GM23338 (cell line): ENCODE data around the gene TSR3. TPM values are rescaled to one million over a fixed set of nuclear protein-coding genes. Genes with fewer than 3 reads are reported as not detected.

Experiments used
- ATAC-seq: fragments of 200-7000 bp; cut with Tn5 transposase; 3 replicates; pipeline ENCODE4 v1.9.1; 2020
- DNase-seq: peaks from one replicate; pipeline ENCODE4 v3.0.0-alpha.2; 2015; ENCODE audit warnings: low spot score
- H2AFZ ChIP-seq: fragments of 200-600 bp; sonication (generic); 2 replicates; pipeline ENCODE4 v1.8.0; 2016; ENCODE audit warnings: antibody characterized with exemption, mild to moderate bottlenecking, moderate library complexity
- H3F3A ChIP-seq: fragments of 200-600 bp; sonication (generic); replicated peaks from 2 replicates; pipeline ENCODE4 v1.8.0; 2017; ENCODE audit warnings: antibody characterized with exemption, mixed run types, low read depth
- H3K27ac ChIP-seq: fragments of 200-600 bp; sonication (generic); 2 replicates; pipeline ENCODE4 v1.6.1; 2016; ENCODE audit warnings: low read depth
- H3K27me3 ChIP-seq: fragments of 200-600 bp; sonication (generic); 2 replicates; pipeline ENCODE4 v1.8.0; 2016; ENCODE audit warnings: mild to moderate bottlenecking, mixed run types, moderate library complexity; ENCODE audit not compliant: insufficient read depth
- H3K36me3 ChIP-seq: fragments of 200-600 bp; sonication (generic); 2 replicates; pipeline ENCODE4 v1.8.0; 2016; ENCODE audit warnings: mild to moderate bottlenecking; ENCODE audit not compliant: insufficient read depth
- H3K4me1 ChIP-seq: fragments of 200-600 bp; sonication (generic); 2 replicates; pipeline ENCODE4 v1.8.0; 2016; ENCODE audit warnings: mild to moderate bottlenecking, moderate library complexity; ENCODE audit not compliant: insufficient read depth
- H3K4me2 ChIP-seq: fragments of 200-600 bp; sonication (generic); 2 replicates; pipeline ENCODE4 v1.7.1; 2017; ENCODE audit warnings: mixed run types
- H3K4me3 ChIP-seq: fragments of 200-600 bp; sonication (generic); 2 replicates; pipeline ENCODE4 v1.6.1; 2016; ENCODE audit warnings: mixed run types
- H3K79me2 ChIP-seq: fragments of 200-600 bp; sonication (generic); replicated peaks from 2 replicates; pipeline ENCODE4 v1.8.0; 2017; ENCODE audit warnings: mild to moderate bottlenecking; ENCODE audit not compliant: insufficient read depth
- H3K9me2 ChIP-seq: fragments of 200-600 bp; sonication (generic); 2 replicates; pipeline ENCODE4 v1.8.0; 2017; ENCODE audit not compliant: insufficient read depth
- H4K20me1 ChIP-seq: fragments of 200-600 bp; sonication (generic); replicated peaks from 2 replicates; pipeline ENCODE4 v1.8.0; 2017; ENCODE audit warnings: mild to moderate bottlenecking; ENCODE audit not compliant: insufficient read depth
- H3K27ac Mint-ChIP-seq: 2 replicates; pipeline ENCODE4 v1.8.0; 2020; ENCODE audit warnings: inconsistent platforms, mild to moderate bottlenecking, moderate library complexity, mixed read lengths
- H3K27me3 Mint-ChIP-seq: 3 replicates; pipeline ENCODE4 v1.8.0; 2022; ENCODE audit warnings: low read depth, mild to moderate bottlenecking, moderate library complexity, mixed read lengths, inconsistent platforms; ENCODE audit not compliant: insufficient read depth, poor library complexity
- H3K36me3 Mint-ChIP-seq: 3 replicates; pipeline ENCODE4 v1.8.0; 2021; ENCODE audit warnings: low read depth, mild to moderate bottlenecking, inconsistent platforms, moderate library complexity, mixed read lengths
- H3K4me1 Mint-ChIP-seq: 3 replicates; pipeline ENCODE4 v1.8.0; 2020; ENCODE audit warnings: mild to moderate bottlenecking, inconsistent platforms, mixed read lengths
- H3K4me3 Mint-ChIP-seq: 3 replicates; pipeline ENCODE4 v1.8.0; 2021; ENCODE audit warnings: moderate library complexity, mild to moderate bottlenecking, inconsistent platforms, mixed read lengths
- H3K9me3 Mint-ChIP-seq: 3 replicates; pipeline ENCODE4 v1.8.0; 2020; ENCODE audit warnings: moderate library complexity, mild to moderate bottlenecking, inconsistent platforms, mixed read lengths
- CREB1 ChIP-seq: fragments of 250-450 bp; sonication (Bioruptor Pico); IDR thresholded peaks from 2 replicates; pipeline ENCODE4 v1.5.0; 2020; ENCODE audit warnings: low read depth, mild to moderate bottlenecking, moderate library complexity
- ETS1 ChIP-seq: IDR thresholded peaks from 2 replicates; pipeline ENCODE4 v1.6.1; 2016; ENCODE audit warnings: antibody characterized with exemption
- EZH2 ChIP-seq: fragments of 200-600 bp; sonication (generic); IDR thresholded peaks from one replicate; pipeline ENCODE4 v1.8.0; 2017; ENCODE audit warnings: antibody characterized with exemption, mild to moderate bottlenecking, low read depth; ENCODE audit not compliant: unreplicated experiment
- EZH2phosphoT487 ChIP-seq: fragments of 200-600 bp; sonication (generic); IDR thresholded peaks from one replicate; pipeline ENCODE4 v1.8.1; 2018; ENCODE audit warnings: antibody characterized with exemption; ENCODE audit not compliant: unreplicated experiment
- JUNB ChIP-seq: IDR thresholded peaks from one replicate; pipeline ENCODE4 v1.6.1; 2016; ENCODE audit warnings: antibody characterized with exemption; ENCODE audit not compliant: unreplicated experiment
- POLR2AphosphoS5 ChIP-seq: IDR thresholded peaks from 2 replicates; pipeline ENCODE4 v1.6.1; 2016; ENCODE audit warnings: antibody characterized with exemption, low read depth
- REST ChIP-seq: IDR thresholded peaks from one replicate; pipeline ENCODE4 v1.6.1; 2018; ENCODE audit warnings: antibody characterized with exemption; ENCODE audit not compliant: unreplicated experiment
- STAT1 ChIP-seq: IDR thresholded peaks from one replicate; pipeline ENCODE4 v1.6.1; 2016; ENCODE audit warnings: antibody characterized with exemption; ENCODE audit not compliant: unreplicated experiment
- ZNF114 ChIP-seq: fragments of 250-450 bp; sonication (Bioruptor Pico); IDR thresholded peaks from 2 replicates; pipeline ENCODE4 v1.5.0; 2020; ENCODE audit warnings: mild to moderate bottlenecking, moderate library complexity
- ZNF331 ChIP-seq: fragments of 250-450 bp; sonication (Bioruptor Pico); IDR thresholded peaks from 2 replicates; pipeline ENCODE4 v1.5.0; 2020; ENCODE audit warnings: low read depth, mild to moderate bottlenecking, moderate library complexity
- ZNF462 ChIP-seq: fragments of 250-450 bp; sonication (Bioruptor Pico); IDR thresholded peaks from 2 replicates; pipeline ENCODE4 v1.5.0; 2020; ENCODE audit warnings: mild to moderate bottlenecking, moderate library complexity
- polyA plus RNA-seq: library from polyadenylated mRNA; unstranded; fragments of >200 nt; fragmentation: Nextera tagmentation; extraction: Ambion mirVana; gene quantifications from 2 replicates; pipeline ENCODE4 v1.2.1, GENCODE V29; 2016
- total RNA-seq: library from RNA; depleted of rRNA; stranded (reverse); fragments of >200 nt; shearing (Covaris generic); gene quantifications from 2 replicates; pipeline ENCODE4 v1.2.3, GENCODE V29; 2014

TSR3 gene
- total and polyA plus RNA-seq, 2 experiments from 2014 or later, result 58.5 to 97.3 TPM

- peaks cover 24% of the 10 kb centered on the region for H3K27me3 Mint-ChIP-seq
- no peak for TF ChIP-seq POLR2AphosphoS5
- TF ChIP-seq JUNB, result no peak
- no peak for TF ChIP-seq ZNF114
- no peak for TF ChIP-seq EZH2phosphoT487
- no peak for TF ChIP-seq ZNF331
- no peak for TF ChIP-seq STAT1
- TF ChIP-seq ZNF462, result no peak
- TF ChIP-seq EZH2, result no peak
- no peak for TF ChIP-seq REST
- no peak for TF ChIP-seq ETS1
- TF ChIP-seq CREB1 (CRISPR knock-in tag), result no peak
- no peak overlapping the region for H3K27ac Mint-ChIP-seq
- DNase-seq (no peak), ATAC-seq (no peak)
- H3K4me1 ChIP-seq, result peaks cover 7% of the 10 kb centered on the region; the same call in 1 of the 2 replicates
- H3K27ac ChIP-seq, result no peak overlapping the region
- no peaks in the 10 kb centered on the region; the same call in 2 of the 3 replicates for H3K9me3 Mint-ChIP-seq
- H4K20me1 ChIP-seq, result peaks cover 49% of the 10 kb centered on the region
- peaks cover 49% of the 10 kb centered on the region for H3K36me3 Mint-ChIP-seq
- H3K9me2 ChIP-seq, result no peaks in the 10 kb centered on the region
- H3K4me1 Mint-ChIP-seq, result peaks cover 4% of the 10 kb centered on the region; the same call in 2 of the 3 replicates
- H3K36me3 ChIP-seq, result peaks cover 25% of the 10 kb centered on the region
- H3F3A ChIP-seq, result no peaks in the 10 kb centered on the region
- H3K4me2 ChIP-seq, result peak overlapping the region; percentile 99; the same call in 1 of the 2 replicates
- H3K4me3 Mint-ChIP-seq, result peak overlapping the region; percentile 14; the same call in 2 of the 3 replicates
- H3K4me3 ChIP-seq, result no peak overlapping the region
- H3K27me3 ChIP-seq, result no peaks in the 10 kb centered on the region
- no peak overlapping the region for H2AFZ ChIP-seq
- H3K79me2 ChIP-seq, result peaks cover 75% of the 10 kb centered on the region
Measured at GRCh38 chr16:1312467-1312816, 39.2 kb downstream of the TSR3 start.
